Activated CD4-positive, alpha-beta memory T cell treated with anti-CD3 and anti-CD28 coated beads, Interleukin-2, amount 10 ng/mL, durations not matched to agents 7 days and 5 days (primary cell): Measurements from ENCODE around the gene SLC35A3. TPM values are rescaled to one million over a fixed set of nuclear protein-coding genes. Genes with fewer than 3 reads are reported as not detected.

Experiments used
- CTCF ChIA-PET: fragments of 350-600 bp; sonication (Branson Sonifier 250); formaldehyde crosslinking; loops from one replicate; lab custom pipeline; 2021; ENCODE audit warnings: antibody characterized with exemption, inconsistent platforms; lab: Charles Lee
- POLR2A ChIA-PET: fragments of 350-600 bp; sonication (Branson Sonifier 250); formaldehyde crosslinking; loops from one replicate; lab custom pipeline; 2021; ENCODE audit warnings: antibody characterized with exemption; lab: Charles Lee
- DNase-seq: peaks from one replicate; pipeline ENCODE4 v3.0.0-alpha.2; 2020
- H3K27ac Mint-ChIP-seq: one replicate; pipeline ENCODE4 v1.8.0; 2021; ENCODE audit warnings: mild to moderate bottlenecking, mixed read lengths
- H3K27me3 Mint-ChIP-seq: one replicate; pipeline ENCODE4 v1.8.0; 2021; ENCODE audit warnings: mixed read lengths
- H3K36me3 Mint-ChIP-seq: one replicate; pipeline ENCODE4 v1.8.0; 2021; ENCODE audit warnings: low read depth, mixed read lengths
- H3K4me1 Mint-ChIP-seq: one replicate; pipeline ENCODE4 v1.8.0; 2021; ENCODE audit warnings: mixed read lengths
- H3K4me3 Mint-ChIP-seq: one replicate; pipeline ENCODE4 v1.8.0; 2021; ENCODE audit warnings: mild to moderate bottlenecking, mixed read lengths
- H3K9me3 Mint-ChIP-seq: one replicate; pipeline ENCODE4 v1.8.0; 2021; ENCODE audit warnings: mixed read lengths
- total RNA-seq, 2 experiments: library from RNA; stranded (reverse); gene quantifications; one replicate each; pipeline ENCODE4 v1.2.3, GENCODE V29; 2021

Gene SLC35A3
- total RNA-seq, 2 experiments from 2014 or later = 16.4 to 17.7 TPM

- CTCF ChIA-PET = interaction anchor here (0.5 to 0.6 kb wide), 2 partner anchors 49 to 1246 kb away, joined by 4 to 6 read pairs; no protein-coding TSS in a partner anchor
Measured at GRCh38 chr1:100073531-100073930, 103.7 kb downstream of the SLC35A3 start.

GRCh38 chr1:100074604-100075395 lies 105.0 kb downstream of the SLC35A3 start:
- DNase-seq = no peak
- Mint-ChIP-seq H3K9me3 (no peaks in the 10 kb centered on the region), H3K4me1 (peaks cover 28% of the 10 kb centered on the region), H3K27ac (no peak overlapping the region), H3K4me3 (no peak overlapping the region), H3K27me3 (no peaks in the 10 kb centered on the region), H3K36me3 (peaks cover 76% of the 10 kb centered on the region)
- ChIA-PET CTCF (no interaction called here), POLR2A (interaction anchor here (1.2 kb wide), 1 partner anchor 105 kb away, joined by 3 read pairs; the partner anchor contains the start of gene SLC35A3)

More at GRCh38 chr1:100073531-100073930, 103.7 kb downstream of the SLC35A3 start:
- H3K27me3 Mint-ChIP-seq = no peaks in the 10 kb centered on the region
- POLR2A ChIA-PET = no interaction called here
- peaks cover 26% of the 10 kb centered on the region for H3K4me1 Mint-ChIP-seq
- no peak overlapping the region for H3K27ac Mint-ChIP-seq
- H3K4me3 Mint-ChIP-seq = no peak overlapping the region
- H3K36me3 Mint-ChIP-seq = peaks cover 73% of the 10 kb centered on the region
- H3K9me3 Mint-ChIP-seq = no peaks in the 10 kb centered on the region
- DNase-seq = no peak

- peaks cover 22% of the 10 kb centered on the region for H3K4me1 Mint-ChIP-seq
- no peak for DNase-seq
- peak overlapping the region; percentile 7 for H3K27ac Mint-ChIP-seq
- CTCF ChIA-PET = no interaction called here
- H3K36me3 Mint-ChIP-seq = peaks cover 75% of the 10 kb centered on the region
- no peaks in the 10 kb centered on the region for H3K9me3 Mint-ChIP-seq
- H3K27me3 Mint-ChIP-seq = no peaks in the 10 kb centered on the region
- H3K4me3 Mint-ChIP-seq = no peak overlapping the region
- POLR2A ChIA-PET = interaction anchor here (1.2 kb wide), 1 partner anchor 106 kb away, joined by 3 read pairs; the partner anchor contains the start of gene SLC35A3
Measured at GRCh38 chr1:100075773-100076172, 106.0 kb downstream of the SLC35A3 start.

GRCh38 chr1:100076319-100076718 lies 106.5 kb downstream of the SLC35A3 start:
- Mint-ChIP-seq H3K36me3 (peaks cover 74% of the 10 kb centered on the region), H3K4me1 (peaks cover 20% of the 10 kb centered on the region), H3K4me3 (no peak overlapping the region), H3K27me3 (no peaks in the 10 kb centered on the region), H3K27ac (no peak overlapping the region), H3K9me3 (no peaks in the 10 kb centered on the region)
- no peak for DNase-seq
- CTCF ChIA-PET = interaction anchor here (0.6 kb wide), 1 partner anchor 41 kb away, joined by 3 read pairs; no protein-coding TSS in a partner anchor
- POLR2A ChIA-PET = no interaction called here

GRCh38 chr1:100076744-100077143 lies 106.9 kb downstream of the SLC35A3 start:
- no peak for DNase-seq
- peaks cover 20% of the 10 kb centered on the region for H3K4me1 Mint-ChIP-seq
- no peaks in the 10 kb centered on the region for H3K27me3 Mint-ChIP-seq
- H3K4me3 Mint-ChIP-seq = no peak overlapping the region
- CTCF ChIA-PET = interaction anchor here (0.6 kb wide), 1 partner anchor 41 kb away, joined by 3 read pairs; no protein-coding TSS in a partner anchor
- no peaks in the 10 kb centered on the region for H3K9me3 Mint-ChIP-seq
- POLR2A ChIA-PET = no interaction called here
- no peak overlapping the region for H3K27ac Mint-ChIP-seq
- peaks cover 73% of the 10 kb centered on the region for H3K36me3 Mint-ChIP-seq

- POLR2A ChIA-PET = no interaction called here
- DNase-seq = no peak
- no peak overlapping the region for H3K27ac Mint-ChIP-seq
- peaks cover 72% of the 10 kb centered on the region for H3K36me3 Mint-ChIP-seq
- no peaks in the 10 kb centered on the region for H3K9me3 Mint-ChIP-seq
- H3K4me1 Mint-ChIP-seq = peaks cover 20% of the 10 kb centered on the region
- CTCF ChIA-PET = no interaction called here
- no peaks in the 10 kb centered on the region for H3K27me3 Mint-ChIP-seq
- H3K4me3 Mint-ChIP-seq = no peak overlapping the region
Measured at GRCh38 chr1:100077531-100077930, 107.7 kb downstream of the SLC35A3 start.

GRCh38 chr1:100080331-100080730 lies 110.5 kb downstream of the SLC35A3 start:
- Mint-ChIP-seq H3K36me3 (peaks cover 64% of the 10 kb centered on the region), H3K4me3 (no peak overlapping the region)
- CTCF ChIA-PET = interaction anchor here (0.5 to 0.6 kb wide), 2 partner anchors 33 to 576 kb away, joined by 3 read pairs; no protein-coding TSS in a partner anchor

More at GRCh38 chr1:100080331-100080730, 110.5 kb downstream of the SLC35A3 start:
- Mint-ChIP-seq H3K27ac (no peak overlapping the region), H3K9me3 (no peaks in the 10 kb centered on the region), H3K4me1 (peaks cover 16% of the 10 kb centered on the region), H3K27me3 (no peaks in the 10 kb centered on the region)
- no peak for DNase-seq
- POLR2A ChIA-PET = no interaction called here

Other genes with a start within 250 kb of the SLC35A3 start
- gene FRRS1, start 203.4 kb upstream of the SLC35A3 start, total RNA-seq = 1 to 10 TPM; 1.2 to 1.7 TPM
- 10 to 100 TPM; 13.0 to 13.9 TPM for gene AGL, start 119.6 kb upstream of the SLC35A3 start, total RNA-seq
- 10 to 100 TPM; 13.2 to 13.3 TPM for gene SASS6, start 162.9 kb downstream of the SLC35A3 start, total RNA-seq
- gene TRMT13, start 163.2 kb downstream of the SLC35A3 start, total RNA-seq = 10 to 100 TPM; 13.9 to 15.4 TPM
- under 1 TPM; 0.53 to 0.60 TPM for gene LRRC39, start 208.3 kb downstream of the SLC35A3 start, total RNA-seq